Osteoblast (primary cell): ENCODE measurements around the gene LCN10. TPM values are rescaled to one million over a fixed set of nuclear protein-coding genes. Genes with fewer than 3 reads are reported as not detected.
A peak's percentile ranks its signal among the peaks of the same experiment; 100 is the strongest.
"Not testable (repeated sequence)": the region's sequence is repeated elsewhere in the genome, so short reads cannot be mapped to it uniquely, and the experiment has no call there.

Experiments used
- DNase-seq: peaks from one replicate; pipeline ENCODE4 v3.0.0; 2011; ENCODE audit warnings: low spot score, mixed read lengths; ENCODE audit not compliant: insufficient read length; ENCODE audit errors: missing footprints
- H2AFZ ChIP-seq: 2 replicates; pipeline ENCODE4 v1.6.0; 2011; ENCODE audit warnings: mild to moderate bottlenecking, low read length
- H3K27ac ChIP-seq: 2 replicates; pipeline ENCODE4 v1.5.1; 2011; ENCODE audit warnings: mild to moderate bottlenecking, low read depth, low read length, moderate library complexity
- H3K27me3 ChIP-seq: 2 replicates; pipeline ENCODE4 v1.6.0; 2012; ENCODE audit warnings: mild to moderate bottlenecking, control low read depth, inconsistent platforms, low read length, moderate library complexity; ENCODE audit not compliant: insufficient read depth
- H3K36me3 ChIP-seq: 2 replicates; pipeline ENCODE4 v1.5.1; 2011; ENCODE audit warnings: mild to moderate bottlenecking, low read length, control low read depth, moderate library complexity; ENCODE audit not compliant: insufficient read depth
- H3K4me1 ChIP-seq: 2 replicates; pipeline ENCODE4 v1.5.1; 2011; ENCODE audit warnings: mild to moderate bottlenecking, low read length, control low read depth, moderate library complexity; ENCODE audit not compliant: insufficient read depth
- H3K4me2 ChIP-seq: 2 replicates; pipeline ENCODE4 v1.6.0; 2011; ENCODE audit warnings: mild to moderate bottlenecking, low read length; ENCODE audit not compliant: insufficient read depth
- H3K4me3 ChIP-seq: fragments of 200-600 bp; sonication (generic); 3 replicates; pipeline ENCODE4 v1.5.1; 2012; ENCODE audit warnings: mild to moderate bottlenecking, low read length, inconsistent platforms; ENCODE audit not compliant: insufficient read depth
- H3K79me2 ChIP-seq: 2 replicates; pipeline ENCODE4 v1.6.0; 2012; ENCODE audit warnings: mild to moderate bottlenecking, low read length, control low read depth, inconsistent platforms; ENCODE audit not compliant: insufficient read depth
- H3K9me3 ChIP-seq: 2 replicates; pipeline ENCODE4 v1.5.1; 2011; ENCODE audit warnings: low read depth, low read length, control low read depth
- H4K20me1 ChIP-seq: 2 replicates; pipeline ENCODE4 v1.6.0; 2012; ENCODE audit warnings: mild to moderate bottlenecking, low read length, control low read depth; ENCODE audit not compliant: insufficient read depth
- CTCF ChIP-seq: IDR thresholded peaks from 2 replicates; pipeline ENCODE4 v1.5.1; 2011; ENCODE audit warnings: mild to moderate bottlenecking, low read depth, low read length, moderate library complexity; ENCODE audit errors: extremely low read depth
- total RNA-seq: library from RNA; depleted of rRNA; stranded (reverse); fragments of >200 nt; gene quantifications from 2 replicates; pipeline ENCODE4 v1.2.3, GENCODE V29; 2012

LCN10 gene
- total RNA-seq, 1 donor, result not detected

GRCh38 chr9:136713550-136713949 is 29.2 kb downstream of the LCN10 start:
- Histone ChIP-seq H3K4me3 (no peak overlapping the region), H3K27ac (no peak overlapping the region), H2AFZ (no peak overlapping the region), H3K4me1 (no peaks in the 10 kb centered on the region), H4K20me1 (no peaks in the 10 kb centered on the region), H3K4me2 (no peak overlapping the region), H3K79me2 (no peaks in the 10 kb centered on the region), H3K36me3 (no peaks in the 10 kb centered on the region), H3K27me3 (peaks cover 22% of the 10 kb centered on the region), H3K9me3 (no peaks in the 10 kb centered on the region)
- no peak for TF ChIP-seq CTCF
- DNase-seq, result peak; percentile 85

DNA sequence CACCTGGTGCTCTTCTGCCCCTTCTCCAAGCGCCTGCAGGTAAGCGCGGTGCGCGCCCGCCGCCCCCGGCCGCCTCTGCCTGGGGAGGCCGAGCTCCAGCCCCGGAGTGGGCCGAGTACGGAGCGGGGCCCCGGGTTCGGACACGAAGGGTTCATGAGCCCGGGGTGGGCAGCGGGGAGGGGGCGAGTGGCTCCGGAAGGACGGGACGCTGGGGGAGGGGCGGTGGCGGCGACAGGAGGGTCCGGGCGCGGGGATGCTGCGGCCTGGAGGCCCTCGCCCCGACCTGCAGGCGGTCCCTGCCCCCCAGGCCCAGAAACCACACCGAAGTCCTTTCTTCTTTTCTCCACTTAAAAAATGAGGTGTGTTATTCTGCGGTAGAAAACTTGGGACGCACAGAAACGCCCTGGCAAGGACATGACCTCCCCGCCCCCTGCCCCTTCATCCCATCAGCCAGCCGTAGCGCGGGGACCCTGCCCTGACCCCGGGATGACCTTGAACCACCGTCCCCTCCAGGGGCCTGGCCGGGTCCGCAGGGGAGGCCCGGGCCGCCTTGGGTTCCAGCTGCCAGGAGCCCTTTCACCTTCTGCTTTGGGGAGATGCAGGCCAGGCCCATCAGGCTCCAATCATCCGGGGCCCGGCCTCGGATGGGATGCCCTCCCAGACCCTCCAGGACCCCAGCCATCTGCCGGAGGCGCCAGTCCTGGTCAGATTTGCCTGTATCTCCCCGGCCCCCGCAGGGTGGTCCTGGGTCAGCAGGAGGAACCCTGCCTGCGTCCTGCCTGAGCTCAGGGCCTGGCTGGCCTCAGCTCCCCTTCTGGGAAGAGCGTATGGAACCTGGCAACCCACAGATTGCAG is 29.8 kb downstream of the LCN10 start:
- Histone ChIP-seq H3K4me2 (no peak overlapping the region), H2AFZ (no peak overlapping the region), H3K27ac (no peak overlapping the region), H3K79me2 (no peaks in the 10 kb centered on the region), H4K20me1 (no peaks in the 10 kb centered on the region), H3K4me1 (no peaks in the 10 kb centered on the region), H3K9me3 (no peaks in the 10 kb centered on the region), H3K36me3 (no peaks in the 10 kb centered on the region), H3K4me3 (no peak overlapping the region), H3K27me3 (peaks cover 22% of the 10 kb centered on the region)
- no peak for TF ChIP-seq CTCF
- DNase-seq, result peak; percentile 88

- no peak within 1 kb of the TSS for H3K27ac ChIP-seq
- no peak within 1 kb of the TSS for H2AFZ ChIP-seq
- peak; percentile 94 for DNase-seq
- no peaks in the 10 kb centered on the region for H3K9me3 ChIP-seq
- peaks cover 22% of the 10 kb centered on the region for H3K27me3 ChIP-seq
- no peaks in the 10 kb centered on the region for H3K36me3 ChIP-seq
- no peaks in the 10 kb centered on the region for H4K20me1 ChIP-seq
- H3K4me1 ChIP-seq, result no peaks in the 10 kb centered on the region
- H3K4me3 ChIP-seq, result no peak within 1 kb of the TSS
- no peaks in the 10 kb centered on the region for H3K79me2 ChIP-seq
- no peak for TF ChIP-seq CTCF
- H3K4me2 ChIP-seq, result no peak within 1 kb of the TSS
Observed at GRCh38 chr9:136711751-136712689, 30.7 kb downstream of the LCN10 start, which contains the start of gene DIPK1B. Gene DIPK1B (plus strand): TSS chr9:136712572. CDS start chr9:136712666, 94 bp downstream.

- H3K9me3 ChIP-seq, H4K20me1 ChIP-seq, H3K4me3 ChIP-seq, H2AFZ ChIP-seq, H3K4me1 ChIP-seq, H3K36me3 ChIP-seq, H3K4me2 ChIP-seq, H3K79me2 ChIP-seq, H3K27ac ChIP-seq: not testable (repeated sequence)
- H3K27me3 ChIP-seq, result peaks cover 22% of the 10 kb centered on the region
- DNase-seq, result peak; percentile 47
Observed at GRCh38 chr9:136711219-136711648, 31.5 kb downstream of the LCN10 start.
